Measurements from ENCODE around the gene LRMDA. TPM values are rescaled to one million over a fixed set of nuclear protein-coding genes. Genes with fewer than 3 reads are reported as not detected.

Gene LRMDA
- total and polyA plus RNA-seq, 3 experiments from 2014 or later = not detected

GRCh38 chr10:75643405-75643804 is 212.0 kb downstream of the LRMDA start:
- no peak for DNase-seq
- Histone ChIP-seq H3K27ac (ENCODE audit: low read depth, low read length) (no peak overlapping the region), H3K4me3 (ENCODE audit: low read length) (no peak overlapping the region), H3K9me3 (ENCODE audit: low read length) (no peaks in the 10 kb centered on the region), H3K4me1 (ENCODE audit: insufficient read depth, low read length) (no peaks in the 10 kb centered on the region), H3K36me3 (ENCODE audit: insufficient read depth, low read length) (no peaks in the 10 kb centered on the region), H3K27me3 (ENCODE audit: insufficient read depth, low read length, poor library complexity, severe bottlenecking) (peaks cover 3% of the 10 kb centered on the region)
- peaks cover 0 to 3% (median 0%) of the 10 kb centered on the region in 5 donors for H3K9me3 Mint-ChIP-seq
- no peaks in the 10 kb centered on the region for H3K4me1 Mint-ChIP-seq
- H3K27ac Mint-ChIP-seq = no peak overlapping the region
- no peaks in the 10 kb centered on the region for H3K36me3 Mint-ChIP-seq
- H3K4me3 Mint-ChIP-seq = no peak overlapping the region
- peaks cover 3 to 12% of the 10 kb centered on the region in 2 donors for H3K27me3 Mint-ChIP-seq
- POLR2A ChIA-PET = no interaction called here
- CTCF ChIA-PET = no interaction called here

GRCh38 chr10:75643944-75644692 is 212.7 kb downstream of the LRMDA start:
- ChIA-PET POLR2A (no interaction called here), CTCF (no interaction called here)
- Mint-ChIP-seq H3K36me3 (no peaks in the 10 kb centered on the region), H3K4me3 (no peak overlapping the region), H3K27ac (no peak overlapping the region), H3K4me1 (no peaks in the 10 kb centered on the region), H3K27me3 (peaks cover 3 to 10% of the 10 kb centered on the region in 2 donors), H3K9me3 (peaks cover 0 to 2% (median 0%) of the 10 kb centered on the region in 5 donors)
- no peak overlapping the region for H3K4me3 ChIP-seq (ENCODE audit: low read length)
- H3K27me3 ChIP-seq (ENCODE audit: insufficient read depth, low read length, poor library complexity, severe bottlenecking) = peaks cover 3% of the 10 kb centered on the region
- H3K27ac ChIP-seq (ENCODE audit: low read depth, low read length) = no peak overlapping the region
- no peaks in the 10 kb centered on the region for H3K9me3 ChIP-seq (ENCODE audit: low read length)
- no peak for DNase-seq
- no peaks in the 10 kb centered on the region for H3K36me3 ChIP-seq (ENCODE audit: insufficient read depth, low read length)
- H3K4me1 ChIP-seq (ENCODE audit: insufficient read depth, low read length) = no peaks in the 10 kb centered on the region

- Histone ChIP-seq H3K9me3 (ENCODE audit: low read length) (no peaks in the 10 kb centered on the region), H3K4me3 (ENCODE audit: low read length) (no peak overlapping the region), H3K27me3 (ENCODE audit: insufficient read depth, low read length, poor library complexity, severe bottlenecking) (peaks cover 3% of the 10 kb centered on the region), H3K27ac (ENCODE audit: low read depth, low read length) (no peak overlapping the region), H3K36me3 (ENCODE audit: insufficient read depth, low read length) (no peaks in the 10 kb centered on the region), H3K4me1 (ENCODE audit: insufficient read depth, low read length) (no peaks in the 10 kb centered on the region)
- DNase-seq = no peak
- no peak overlapping the region for H3K27ac Mint-ChIP-seq
- H3K36me3 Mint-ChIP-seq = no peaks in the 10 kb centered on the region
- CTCF ChIA-PET = no interaction called here
- no peak overlapping the region for H3K4me3 Mint-ChIP-seq
- H3K9me3 Mint-ChIP-seq = peaks cover 0 to 2% (median 0%) of the 10 kb centered on the region in 5 donors
- H3K27me3 Mint-ChIP-seq = peaks cover 2 to 3% of the 10 kb centered on the region in 2 donors
- POLR2A ChIA-PET = no interaction called here
- H3K4me1 Mint-ChIP-seq = no peaks in the 10 kb centered on the region
These were observed 214.3 kb downstream of the LRMDA start for GRCh38 chr10:75645704-75646103.

- no peak for DNase-seq
- no peaks in the 10 kb centered on the region for H3K4me1 ChIP-seq (ENCODE audit: insufficient read depth, low read length)
- H3K27ac ChIP-seq (ENCODE audit: low read depth, low read length) = no peak overlapping the region
- no peak overlapping the region for H3K27ac Mint-ChIP-seq
- H3K9me3 ChIP-seq (ENCODE audit: low read length) = no peaks in the 10 kb centered on the region
- no peak overlapping the region for H3K4me3 Mint-ChIP-seq
- H3K4me3 ChIP-seq (ENCODE audit: low read length) = no peak overlapping the region
- H3K9me3 Mint-ChIP-seq = peaks cover 0 to 2% (median 0%) of the 10 kb centered on the region in 5 donors
- CTCF ChIA-PET = no interaction called here
- H3K27me3 Mint-ChIP-seq = peaks cover 2 to 3% of the 10 kb centered on the region in 2 donors
- H3K4me1 Mint-ChIP-seq = no peaks in the 10 kb centered on the region
- peaks cover 3% of the 10 kb centered on the region for H3K27me3 ChIP-seq (ENCODE audit: insufficient read depth, low read length, poor library complexity, severe bottlenecking)
- POLR2A ChIA-PET = no interaction called here
- H3K36me3 ChIP-seq (ENCODE audit: insufficient read depth, low read length) = no peaks in the 10 kb centered on the region
- H3K36me3 Mint-ChIP-seq = no peaks in the 10 kb centered on the region
These were observed 214.9 kb downstream of the LRMDA start for GRCh38 chr10:75646218-75646915.

GRCh38 chr10:75646916-75647315 is 215.5 kb downstream of the LRMDA start:
- Histone ChIP-seq H3K9me3 (ENCODE audit: low read length) (no peaks in the 10 kb centered on the region), H3K4me3 (ENCODE audit: low read length) (no peak overlapping the region), H3K36me3 (ENCODE audit: insufficient read depth, low read length) (no peaks in the 10 kb centered on the region), H3K27me3 (ENCODE audit: insufficient read depth, low read length, poor library complexity, severe bottlenecking) (peaks cover 2% of the 10 kb centered on the region), H3K27ac (ENCODE audit: low read depth, low read length) (no peak overlapping the region), H3K4me1 (ENCODE audit: insufficient read depth, low read length) (no peaks in the 10 kb centered on the region)
- no peaks in the 10 kb centered on the region for H3K4me1 Mint-ChIP-seq
- no peak for DNase-seq
- H3K36me3 Mint-ChIP-seq = no peaks in the 10 kb centered on the region
- H3K9me3 Mint-ChIP-seq = peaks cover 0 to 2% (median 0%) of the 10 kb centered on the region in 5 donors
- H3K4me3 Mint-ChIP-seq = no peak overlapping the region
- ChIA-PET CTCF (no interaction called here), POLR2A (no interaction called here)
- H3K27ac Mint-ChIP-seq = no peak overlapping the region
- H3K27me3 Mint-ChIP-seq = peaks cover 2 to 3% of the 10 kb centered on the region in 2 donors

- Histone ChIP-seq H3K27ac (ENCODE audit: low read depth, low read length) (no peak overlapping the region), H3K36me3 (ENCODE audit: insufficient read depth, low read length) (no peaks in the 10 kb centered on the region), H3K4me3 (ENCODE audit: low read length) (no peak overlapping the region), H3K9me3 (ENCODE audit: low read length) (no peaks in the 10 kb centered on the region), H3K27me3 (ENCODE audit: insufficient read depth, low read length, poor library complexity, severe bottlenecking) (no peaks in the 10 kb centered on the region), H3K4me1 (ENCODE audit: insufficient read depth, low read length) (no peaks in the 10 kb centered on the region)
- CTCF ChIA-PET = no interaction called here
- DNase-seq = no peak
- H3K27me3 Mint-ChIP-seq = peaks cover 0 to 3% of the 10 kb centered on the region in 2 donors
- POLR2A ChIA-PET = no interaction called here
- H3K4me3 Mint-ChIP-seq = no peak overlapping the region
- peaks cover 0 to 3% (median 0%) of the 10 kb centered on the region in 5 donors for H3K9me3 Mint-ChIP-seq
- H3K27ac Mint-ChIP-seq = no peak overlapping the region
- H3K36me3 Mint-ChIP-seq = no peaks in the 10 kb centered on the region
- H3K4me1 Mint-ChIP-seq = no peaks in the 10 kb centered on the region
These were observed 216.3 kb downstream of the LRMDA start for GRCh38 chr10:75647675-75648074.

- H3K4me3 ChIP-seq (ENCODE audit: low read length) = no peak overlapping the region
- H3K4me1 Mint-ChIP-seq = no peaks in the 10 kb centered on the region
- H3K27ac Mint-ChIP-seq = no peak overlapping the region
- H3K36me3 ChIP-seq (ENCODE audit: insufficient read depth, low read length) = no peaks in the 10 kb centered on the region
- H3K4me1 ChIP-seq (ENCODE audit: insufficient read depth, low read length) = no peaks in the 10 kb centered on the region
- H3K36me3 Mint-ChIP-seq = no peaks in the 10 kb centered on the region
- no peaks in the 10 kb centered on the region for H3K9me3 ChIP-seq (ENCODE audit: low read length)
- H3K27me3 Mint-ChIP-seq = peaks cover 0 to 3% of the 10 kb centered on the region in 2 donors
- no peak for DNase-seq
- H3K4me3 Mint-ChIP-seq = no peak overlapping the region
- no peak overlapping the region for H3K27ac ChIP-seq (ENCODE audit: low read depth, low read length)
- no peaks in the 10 kb centered on the region for H3K27me3 ChIP-seq (ENCODE audit: insufficient read depth, low read length, poor library complexity, severe bottlenecking)
- POLR2A ChIA-PET = no interaction called here
- CTCF ChIA-PET = no interaction called here
- peaks cover 0 to 3% (median 0%) of the 10 kb centered on the region in 5 donors for H3K9me3 Mint-ChIP-seq
These were observed 216.9 kb downstream of the LRMDA start for GRCh38 chr10:75648351-75648750.

GRCh38 chr10:75648854-75649253 is 217.4 kb downstream of the LRMDA start:
- CTCF ChIA-PET = no interaction called here
- Histone ChIP-seq H3K4me1 (ENCODE audit: insufficient read depth, low read length) (no peaks in the 10 kb centered on the region), H3K27me3 (ENCODE audit: insufficient read depth, low read length, poor library complexity, severe bottlenecking) (no peaks in the 10 kb centered on the region), H3K4me3 (ENCODE audit: low read length) (no peak overlapping the region), H3K27ac (ENCODE audit: low read depth, low read length) (no peak overlapping the region), H3K36me3 (ENCODE audit: insufficient read depth, low read length) (no peaks in the 10 kb centered on the region), H3K9me3 (ENCODE audit: low read length) (no peaks in the 10 kb centered on the region)
- Mint-ChIP-seq H3K27me3 (peaks cover 0 to 3% of the 10 kb centered on the region in 2 donors), H3K27ac (no peak overlapping the region), H3K4me1 (no peaks in the 10 kb centered on the region), H3K36me3 (no peaks in the 10 kb centered on the region), H3K4me3 (no peak overlapping the region), H3K9me3 (peaks cover 0 to 3% (median 0%) of the 10 kb centered on the region in 5 donors)
- POLR2A ChIA-PET = no interaction called here
- no peak for DNase-seq

All from CD8-positive, alpha-beta memory T cell (primary cell).